ENCODE measurements around the gene BORCS8.

Gene BORCS8

GRCh38 chr19:19234220-19234816 lies 42.4 kb upstream of the BORCS8 start:
- Mint-ChIP-seq H3K4me1 (no peaks in the 10 kb centered on the region), H3K36me3 (ENCODE audit: low read depth) (no peaks in the 10 kb centered on the region), H3K27me3 (ENCODE audit: low read depth, poor library complexity) (peaks cover 29% of the 10 kb centered on the region), H3K27ac (no peak overlapping the region), H3K9me3 (peaks cover 37% of the 10 kb centered on the region), H3K4me3 (no peak overlapping the region)
- TF ChIP-seq CTCF (IDR thresholded peaks at IDR 0.05): no peak
- no peak for DNase-seq

- H3K4me3 Mint-ChIP-seq: no peak overlapping the region
- no peaks in the 10 kb centered on the region for H3K36me3 Mint-ChIP-seq (ENCODE audit: low read depth)
- peaks cover 4% of the 10 kb centered on the region for H3K4me1 Mint-ChIP-seq
- peaks cover 31% of the 10 kb centered on the region for H3K27me3 Mint-ChIP-seq (ENCODE audit: low read depth, poor library complexity)
- peaks cover 35% of the 10 kb centered on the region for H3K9me3 Mint-ChIP-seq
- no peak for DNase-seq
- H3K27ac Mint-ChIP-seq: no peak overlapping the region
- TF ChIP-seq CTCF (IDR thresholded peaks at IDR 0.05): no peak
Observed at GRCh38 chr19:19232261-19232721, 40.3 kb upstream of the BORCS8 start.

GRCh38 chr19:19230999-19231398 lies 39.0 kb upstream of the BORCS8 start:
- no peak for DNase-seq
- Mint-ChIP-seq H3K27ac (no peak overlapping the region), H3K4me1 (peaks cover 4% of the 10 kb centered on the region), H3K36me3 (ENCODE audit: low read depth) (no peaks in the 10 kb centered on the region), H3K27me3 (ENCODE audit: low read depth, poor library complexity) (peaks cover 37% of the 10 kb centered on the region), H3K4me3 (no peak overlapping the region), H3K9me3 (peaks cover 28% of the 10 kb centered on the region)
- TF ChIP-seq CTCF (IDR thresholded peaks at IDR 0.05): no peak

GRCh38 chr19:19229701-19230100 lies 37.7 kb upstream of the BORCS8 start:
- Mint-ChIP-seq H3K27me3 (ENCODE audit: low read depth, poor library complexity) (peaks cover 50% of the 10 kb centered on the region), H3K27ac (no peak overlapping the region), H3K36me3 (ENCODE audit: low read depth) (no peaks in the 10 kb centered on the region), H3K4me1 (peaks cover 4% of the 10 kb centered on the region), H3K9me3 (peaks cover 20% of the 10 kb centered on the region), H3K4me3 (no peak overlapping the region)
- no peak for TF ChIP-seq CTCF (IDR thresholded peaks at IDR 0.05)
- no peak for DNase-seq

- H3K27me3 Mint-ChIP-seq (ENCODE audit: low read depth, poor library complexity): peaks cover 75% of the 10 kb centered on the region
- no peak for TF ChIP-seq CTCF (IDR thresholded peaks at IDR 0.05)
- no peak overlapping the region for H3K4me3 Mint-ChIP-seq
- peaks cover 4% of the 10 kb centered on the region for H3K4me1 Mint-ChIP-seq
- peaks cover 8% of the 10 kb centered on the region for H3K9me3 Mint-ChIP-seq
- no peak for DNase-seq
- no peaks in the 10 kb centered on the region for H3K36me3 Mint-ChIP-seq (ENCODE audit: low read depth)
- no peak overlapping the region for H3K27ac Mint-ChIP-seq
Observed at GRCh38 chr19:19227217-19227616, 35.3 kb upstream of the BORCS8 start.

GRCh38 chr19:19226663-19227062 lies 34.7 kb upstream of the BORCS8 start:
- Mint-ChIP-seq H3K36me3 (ENCODE audit: low read depth) (no peaks in the 10 kb centered on the region), H3K4me1 (peaks cover 4% of the 10 kb centered on the region), H3K27ac (no peak overlapping the region), H3K27me3 (ENCODE audit: low read depth, poor library complexity) (peaks cover 78% of the 10 kb centered on the region), H3K9me3 (peaks cover 8% of the 10 kb centered on the region), H3K4me3 (no peak overlapping the region)
- no peak for TF ChIP-seq CTCF (IDR thresholded peaks at IDR 0.05)
- DNase-seq: no peak
